HG02571 (cell line): ENCODE measurements around the gene FFAR3.
"Not testable (repeated sequence)": the region's sequence is repeated elsewhere in the genome, so short reads cannot be mapped to it uniquely, and the experiment has no call there.

ENCODE experiments used
- ATAC-seq: cut with Tn5 transposase; IDR thresholded peaks from one replicate; pipeline ENCODE4 v1.9.1; 2021; ENCODE audit warnings: mild to moderate bottlenecking, moderate library complexity; ENCODE audit not compliant: unreplicated experiment

FFAR3 gene

DNA sequence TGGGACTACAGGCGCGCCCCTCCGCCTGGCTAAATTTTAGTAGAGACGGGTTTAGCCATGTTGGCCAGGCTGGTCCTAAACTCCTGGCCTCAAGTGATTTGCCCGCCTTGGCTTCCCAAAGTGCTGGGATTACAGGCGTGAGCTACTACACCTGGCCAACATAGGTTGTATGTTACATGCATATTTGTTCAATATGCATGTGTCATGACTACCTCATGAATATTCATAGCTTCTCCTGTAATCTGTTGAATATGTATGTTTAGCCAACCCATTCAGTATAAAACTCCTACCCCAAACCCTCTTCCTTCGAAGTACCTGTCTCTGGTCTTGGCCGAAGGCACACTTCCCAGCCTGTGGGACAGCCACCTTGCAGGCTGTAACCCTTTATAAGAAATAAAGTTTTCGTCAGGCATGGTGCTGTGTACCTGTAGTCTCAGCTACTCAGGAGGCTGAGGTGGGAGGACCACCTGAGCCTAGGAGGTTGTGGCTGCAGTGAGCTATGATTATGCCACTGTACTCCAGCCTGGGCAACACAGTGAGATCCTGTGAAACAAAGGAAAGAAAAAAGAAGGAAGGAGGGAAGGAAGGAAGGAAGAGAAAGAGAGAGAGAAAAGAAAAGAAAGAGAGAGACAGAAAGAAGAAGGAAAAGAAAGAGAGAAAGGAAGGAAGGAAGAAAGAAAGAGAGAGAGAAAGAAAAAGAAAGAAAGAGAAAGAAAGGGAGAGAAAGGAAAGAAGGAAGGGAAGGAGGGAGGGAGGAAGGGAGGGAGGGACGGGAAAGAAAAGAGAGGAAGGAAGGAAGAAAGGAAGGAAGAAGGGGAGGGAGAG lies 41.9 kb downstream of the FFAR3 start:
- no peak for ATAC-seq

DNA sequence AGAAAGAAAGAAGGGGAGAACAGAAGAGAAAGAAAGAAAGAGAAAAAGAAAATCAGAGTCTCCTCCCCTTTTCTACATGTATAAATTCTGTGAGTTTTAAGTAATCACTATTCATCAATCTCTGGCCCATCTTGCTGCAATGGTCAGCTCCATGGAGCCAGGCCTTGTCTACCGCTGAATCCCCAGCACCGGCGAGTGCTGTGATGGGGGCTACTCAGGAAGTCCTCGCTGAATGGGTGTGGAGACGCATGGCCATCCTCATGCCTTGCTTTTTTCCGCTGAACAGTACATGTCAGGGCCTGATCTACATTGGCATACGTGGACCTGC lies 42.5 kb downstream of the FFAR3 start:
- ATAC-seq: no peak

DNA sequence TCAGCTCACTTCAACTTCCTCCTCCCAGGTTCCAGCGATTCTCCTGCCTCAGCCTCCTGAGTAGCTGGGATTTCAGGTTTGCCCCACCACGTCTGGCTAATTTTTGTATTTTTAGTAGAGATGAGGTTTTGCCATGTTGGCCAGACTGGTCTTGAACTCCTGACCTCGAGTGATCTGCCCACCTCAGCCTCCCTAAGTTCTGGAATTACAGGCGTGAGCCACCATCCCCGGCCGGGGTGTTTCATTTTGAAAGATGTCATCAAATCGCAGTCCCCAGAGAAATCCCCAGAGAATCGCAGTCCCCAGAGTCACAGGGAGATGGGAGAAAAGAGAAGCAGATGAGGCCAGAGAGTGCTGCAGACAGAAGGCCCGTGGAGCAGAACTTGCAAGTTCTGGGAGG lies 43.2 kb downstream of the FFAR3 start:
- ATAC-seq: not testable (repeated sequence)

DNA sequence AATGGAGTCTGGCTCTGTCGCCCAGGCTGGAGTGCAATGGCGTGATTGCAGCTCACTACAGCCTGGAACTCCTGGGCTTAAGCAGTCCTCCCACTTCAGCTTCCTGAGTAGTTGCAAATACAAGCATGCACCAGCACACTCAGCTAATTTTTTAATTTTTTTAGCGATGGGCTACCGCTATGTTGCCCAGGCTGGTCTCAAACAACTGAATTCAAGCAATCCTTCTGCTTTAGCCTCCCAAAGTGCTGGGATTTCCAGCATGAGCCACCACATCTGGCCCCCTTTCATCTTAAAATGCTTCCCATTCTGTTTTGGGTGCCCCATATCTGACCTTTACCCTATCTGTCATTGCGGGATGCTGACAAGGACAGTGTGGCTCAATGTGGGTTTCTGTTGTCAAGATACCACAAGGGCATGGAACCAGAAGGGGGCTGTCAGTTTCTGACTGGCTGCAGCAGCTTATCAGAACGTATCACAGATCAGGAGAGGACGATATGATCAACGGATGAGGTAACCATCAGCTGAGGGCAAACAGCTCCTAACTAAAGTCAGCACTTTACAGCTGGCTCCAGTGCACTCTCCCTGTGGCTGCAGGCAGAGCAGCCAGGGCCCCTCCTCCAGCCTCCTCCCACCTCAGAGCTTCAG lies 45.0 kb downstream of the FFAR3 start:
- no peak for ATAC-seq

DNA sequence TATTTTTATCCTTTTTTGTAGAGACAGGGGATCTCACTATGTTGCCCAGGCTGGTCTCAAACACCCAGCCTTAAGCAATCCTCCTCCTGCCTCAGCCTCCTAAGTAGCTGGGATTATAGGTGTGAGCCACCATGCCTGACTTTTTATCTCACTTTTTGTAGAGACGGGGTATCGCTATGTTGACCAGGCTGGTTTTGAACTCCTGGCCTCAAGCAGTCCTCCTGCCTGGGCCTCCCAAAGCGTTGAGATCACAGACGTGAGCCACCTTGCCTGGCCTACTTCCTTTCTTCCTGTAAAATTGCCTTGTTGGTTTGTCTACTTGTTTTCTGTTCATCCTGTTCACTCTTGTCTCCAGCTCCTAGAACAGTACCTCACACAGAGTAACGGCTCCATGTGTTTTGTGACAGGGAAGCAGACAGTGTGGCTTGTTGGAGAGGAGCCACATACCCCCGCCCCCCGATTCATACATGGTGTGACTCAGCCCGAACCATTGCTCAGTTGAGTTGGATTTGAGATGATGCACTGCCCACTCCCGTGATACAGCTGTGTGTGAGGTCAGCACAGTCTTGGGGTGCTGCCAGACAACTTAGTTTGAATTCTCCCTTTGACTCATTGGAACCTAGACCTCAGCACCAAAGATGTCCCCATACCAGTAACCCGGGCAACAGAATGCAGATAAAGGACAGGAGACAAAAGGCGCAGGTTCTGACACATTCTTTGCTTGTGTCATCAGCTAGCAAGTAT lies 46.8 kb downstream of the FFAR3 start:
- ATAC-seq: peak; percentile 56

DNA sequence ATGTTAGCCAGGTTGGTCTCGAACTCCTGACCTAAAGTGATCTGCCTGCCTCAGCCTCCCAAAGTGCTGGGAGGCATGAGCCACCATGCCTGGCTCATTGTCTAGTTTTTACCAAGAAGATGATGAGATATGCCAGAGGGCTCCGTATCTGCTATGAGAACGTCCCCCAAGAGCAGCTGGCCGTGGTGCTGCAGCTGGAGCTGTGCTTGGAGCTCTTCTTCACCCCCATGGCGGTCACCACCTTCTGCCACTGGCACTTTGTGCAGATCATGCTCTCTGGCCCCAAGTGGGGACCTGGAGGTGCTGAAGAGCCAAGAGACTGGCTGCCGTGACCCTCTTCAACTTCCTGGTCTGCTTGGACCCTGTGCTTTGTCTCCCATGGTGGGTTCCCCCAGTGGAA lies 49.4 kb downstream of the FFAR3 start:
- ATAC-seq: no peak

DNA sequence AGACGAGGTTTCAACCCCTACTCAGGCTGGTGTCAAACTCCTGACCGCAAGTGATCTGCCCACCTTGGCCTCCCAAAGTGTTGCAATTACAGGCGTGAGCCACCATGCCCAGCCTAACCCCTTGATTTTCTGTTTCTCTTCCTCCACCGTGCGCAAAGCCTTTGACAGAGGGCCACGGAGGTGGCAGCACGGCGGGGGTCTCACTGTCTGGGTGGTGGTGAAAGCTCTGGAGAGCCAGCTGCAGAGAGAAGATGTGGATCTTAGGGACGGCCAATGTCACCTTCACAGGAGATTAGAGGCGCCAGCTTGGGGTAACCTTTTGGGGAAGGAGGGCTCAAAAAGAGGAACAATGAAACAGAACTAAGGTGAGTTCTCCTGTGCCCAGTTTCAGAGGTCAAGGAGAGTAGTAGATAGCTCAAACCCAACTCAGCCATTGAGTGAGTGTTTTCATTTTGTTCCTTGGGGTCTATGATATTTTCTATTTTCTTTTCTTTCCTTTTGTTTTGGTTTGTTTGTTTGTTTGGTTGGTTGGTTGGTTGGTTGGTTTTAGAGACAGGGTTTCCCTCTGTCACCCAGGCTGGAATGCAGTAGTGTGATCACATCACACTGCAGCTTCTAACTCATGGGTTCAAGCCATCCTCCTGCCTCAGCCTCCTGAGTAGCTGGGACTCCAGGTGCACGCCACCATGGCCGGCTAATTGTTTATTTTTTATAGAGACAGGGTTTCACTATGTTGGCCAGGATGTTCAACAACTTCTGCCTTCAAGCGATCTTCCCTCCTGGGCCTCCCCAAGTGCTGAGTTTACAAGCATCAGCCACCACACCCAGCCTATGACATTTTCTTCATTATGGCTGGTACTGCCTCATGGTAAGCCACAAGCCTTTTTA lies 50.3 kb downstream of the FFAR3 start:
- ATAC-seq: peak; percentile 49

DNA sequence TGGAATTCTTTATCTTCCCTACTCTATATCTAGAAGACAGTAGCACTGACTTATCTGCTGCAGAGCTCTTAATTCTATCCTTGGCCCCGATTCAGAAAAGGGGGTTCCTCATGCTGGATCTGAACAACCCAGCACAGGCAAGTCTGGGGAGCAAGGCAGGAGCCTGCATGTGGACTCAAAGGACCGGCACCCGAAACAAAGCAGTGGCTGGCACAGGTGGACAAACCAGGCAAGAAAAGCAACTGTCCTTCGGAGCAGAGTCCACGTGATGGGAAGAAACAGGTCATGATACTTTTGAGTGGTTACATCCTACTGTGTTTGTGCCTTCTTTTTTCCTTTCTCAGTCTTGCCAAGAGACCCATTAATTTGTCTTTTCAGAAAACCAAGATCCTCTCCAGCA lies 50.9 kb downstream of the FFAR3 start:
- ATAC-seq: no peak
